Spleen (tissue), 11 donors: Measurements from ENCODE around the gene MRAS. TPM values are rescaled to one million over a fixed set of nuclear protein-coding genes. Genes with fewer than 3 reads are reported as not detected.

ENCODE experiments used
- DNase-seq: peaks from one replicate; pipeline ENCODE4 v3.0.0-alpha.2; 2020
- H3K27ac ChIP-seq, 8 donors: fragments of 200-600 bp; sonication (generic) in 7 of 8; 1 replicate in 4 of 8; 2 replicates in 4 of 8; pipeline versions ENCODE4 v1.5.0 to v1.8.0; 2016 to 2021; ENCODE audit warnings: inconsistent platforms in 4 of 8, mild to moderate bottlenecking in 4 of 8, moderate library complexity in 1 of 8
- H3K27me3 ChIP-seq, 7 donors: fragments of 200-600 bp; sonication (generic) in 6 of 7; replicated peaks in 1 of 7; 1 replicate in 4 of 7; 2 replicates in 3 of 7; pipeline versions ENCODE4 v1.5.0 to v1.8.0; 2016 to 2021; ENCODE audit warnings: inconsistent platforms in 3 of 7, mild to moderate bottlenecking in 1 of 7
- H3K36me3 ChIP-seq, 6 donors: fragments of 200-600 bp; sonication (generic) in 5 of 6; 1 replicate in 4 of 6; 2 replicates in 2 of 6; pipeline versions ENCODE4 v1.5.0 to v1.8.0; 2016 to 2021; ENCODE audit warnings: inconsistent platforms in 2 of 6
- H3K4me1 ChIP-seq, 6 donors: fragments of 200-600 bp; sonication (generic) in 5 of 6; 1 replicate in 3 of 6; 2 replicates in 3 of 6; pipeline versions ENCODE4 v1.5.0 to v1.8.0; 2016 to 2021; ENCODE audit warnings: inconsistent platforms in 3 of 6
- H3K4me3 ChIP-seq, 8 donors: fragments of 200-600 bp; sonication (generic) in 7 of 8; 1 replicate in 4 of 8; 2 replicates in 4 of 8; pipeline versions ENCODE4 v1.5.0 to v1.8.0; 2016 to 2021; ENCODE audit warnings: inconsistent platforms in 4 of 8, mild to moderate bottlenecking in 4 of 8, moderate library complexity in 2 of 8
- H3K9me3 ChIP-seq, 8 donors: fragments of 200-600 bp; sonication (generic) in 7 of 8; 1 replicate in 4 of 8; 2 replicates in 4 of 8; pipeline versions ENCODE4 v1.5.0 to v1.8.0; 2016 to 2021; ENCODE audit warnings: inconsistent platforms in 4 of 8
- CTCF ChIP-seq, 11 experiments: fragments of 200-600 bp in 7 of 11; fragments of 450-650 bp in 4 of 11; sonication (generic) in 4 of 11; IDR thresholded peaks in 8 of 11; conservative IDR thresholded peaks in 3 of 11; 1 replicate in 7 of 11; 2 replicates in 4 of 11; pipeline versions ENCODE4 v1.4.0 to v1.8.0; 2016 to 2021; ENCODE audit warnings: antibody characterized with exemption in 11 of 11, inconsistent platforms in 4 of 11, mild to moderate bottlenecking in 1 of 11
- POLR2A ChIP-seq, 3 donors: fragments of 450-650 bp; IDR thresholded peaks; one replicate each; pipeline ENCODE4 v1.5.1; 2017; ENCODE audit warnings: antibody characterized with exemption in 3 of 3, mild to moderate bottlenecking in 1 of 3
- POLR2AphosphoS5 ChIP-seq, 3 donors: sonication (generic); formaldehyde crosslinking; IDR thresholded peaks; one replicate each; pipeline ENCODE4 v1.5.1; 2017; ENCODE audit warnings: antibody characterized with exemption in 3 of 3
- WGBS, 5 donors: extraction: QIAGEN DNeasy Blood & Tissue Kit in 3 of 5; methylation state at CpG; one replicate each; pipeline versions ENCODE4 v1.1.5 to v1.1.7; 2013 to 2018; 5-methylcytosine and 5-hydroxymethylcytosine counted together
- intact Hi-C: fragments of 100-400 bp; cut with DNase I; formaldehyde crosslinking; loops from one replicate; pipeline ENCODE4 v1.15.0; 2023; ENCODE audit warnings: low total_unique reads
- polyA plus RNA-seq, 3 donors: library from polyadenylated mRNA; stranded (reverse); fragments of 200-250 nt; gene quantifications; one replicate each; pipeline ENCODE4 v1.2.1, GENCODE V29; 2013
- total RNA-seq, 7 donors: library from RNA; depleted of rRNA in 3 of 7; stranded (reverse); fragments of >200 nt in 3 of 7; fragmentation: NEBNext Ultra II Directional in 4 of 7; extraction: Animal tissue kit (Norgen Biotek cat#: 25700) in 4 of 7; gene quantifications; one replicate each; pipeline versions ENCODE4 v1.1.0 to v1.2.1, GENCODE V29; 2016 to 2021
- donor health status: healthy with polysubstance abuse.
- donor health status: DM: no; HTN: no; CAD: no; lungs with moderate emphysema.
- donor health status: DM: no; HTN: no; CAD: no.
- donor health status: Bipolar disorder and iron deficiency.
- donor health status: healthy.
- donor health status: DM: no; HTN: no; CAD: no.
- donor health status: DM: yes; HTN: yes; CAD: no.

The MRAS gene
- total and polyA plus RNA-seq, 10 donors, result 4.1 to 36.7 (median 21.4) TPM

GRCh38 chr3:138448631-138449030 lies 100.3 kb downstream of the MRAS start:
- intact Hi-C loops, result no loop called here
- WGBS, 5 donors, result 75 to 89% (median 84%) methylated on average over 3 of the region's 3 CpGs
- TF ChIP-seq POLR2A (IDR thresholded peaks at IDR 0.05) (no peak), CTCF (IDR thresholded peaks at IDR 0.05 in 8 of 11, conservative IDR thresholded peaks at IDR 0.05 in 3 of 11) (no peak), POLR2AphosphoS5 (IDR thresholded peaks at IDR 0.05) (no peak)
- DNase-seq, result no peak
- Histone ChIP-seq H3K27me3 (peaks cover 0 to 15% (median 0%) of the 10 kb centered on the region in 7 donors), H3K9me3 (no peaks in the 10 kb centered on the region), H3K36me3 (no peaks in the 10 kb centered on the region), H3K4me3 (no peak overlapping the region), H3K27ac (no peak overlapping the region), H3K4me1 (no peaks in the 10 kb centered on the region)

- intact Hi-C loops, result no loop called here
- no peaks in the 10 kb centered on the region for H3K9me3 ChIP-seq
- DNase-seq, result peak; percentile 10
- 85 to 95% (median 89%) methylated on average over 3 of the region's 3 CpGs for WGBS, 5 donors
- H3K4me1 ChIP-seq, result no peaks in the 10 kb centered on the region
- H3K27me3 ChIP-seq, result peaks cover 0 to 15% (median 0%) of the 10 kb centered on the region in 7 donors
- H3K4me3 ChIP-seq, result no peak overlapping the region
- TF ChIP-seq POLR2A (IDR thresholded peaks at IDR 0.05), result no peak
- no peak for TF ChIP-seq POLR2AphosphoS5 (IDR thresholded peaks at IDR 0.05)
- no peak for TF ChIP-seq CTCF (IDR thresholded peaks at IDR 0.05 in 8 of 11, conservative IDR thresholded peaks at IDR 0.05 in 3 of 11)
- no peak overlapping the region for H3K27ac ChIP-seq
- H3K36me3 ChIP-seq, result no peaks in the 10 kb centered on the region
Measured at GRCh38 chr3:138449490-138449889, 101.1 kb downstream of the MRAS start.

- no peak overlapping the region for H3K4me3 ChIP-seq
- 91 to 93% (median 92%) methylated on average over 7 of the region's 7 CpGs for WGBS, 5 donors
- H3K4me1 ChIP-seq, result no peaks in the 10 kb centered on the region
- no peaks in the 10 kb centered on the region for H3K36me3 ChIP-seq
- H3K27me3 ChIP-seq, result peaks cover 0 to 19% (median 0%) of the 10 kb centered on the region in 7 donors
- DNase-seq, result peak; percentile 11
- H3K27ac ChIP-seq, result no peak overlapping the region
- TF ChIP-seq CTCF (IDR thresholded peaks at IDR 0.05 in 8 of 11, conservative IDR thresholded peaks at IDR 0.05 in 3 of 11), result no peak
- TF ChIP-seq POLR2A (IDR thresholded peaks at IDR 0.05), result no peak
- TF ChIP-seq POLR2AphosphoS5 (IDR thresholded peaks at IDR 0.05), result no peak
- H3K9me3 ChIP-seq, result no peaks in the 10 kb centered on the region
- intact Hi-C loops, result no loop called here
Measured at GRCh38 chr3:138450181-138450580, 101.8 kb downstream of the MRAS start.

- Histone ChIP-seq H3K36me3 (no peaks in the 10 kb centered on the region), H3K27me3 (peaks cover 0 to 26% (median 0%) of the 10 kb centered on the region in 7 donors), H3K4me3 (no peak overlapping the region), H3K27ac (no peak overlapping the region), H3K9me3 (no peaks in the 10 kb centered on the region), H3K4me1 (no peaks in the 10 kb centered on the region)
- intact Hi-C loops, result no loop called here
- peak; percentile 51 for DNase-seq
- TF ChIP-seq CTCF (IDR thresholded peaks at IDR 0.05 in 8 of 11, conservative IDR thresholded peaks at IDR 0.05 in 3 of 11), result no peak
- no peak for TF ChIP-seq POLR2A (IDR thresholded peaks at IDR 0.05)
- no peak for TF ChIP-seq POLR2AphosphoS5 (IDR thresholded peaks at IDR 0.05)
- WGBS, 5 donors, result 70 to 85% (median 75%) methylated on average over 3 to 6 of the region's 6 CpGs
Measured at GRCh38 chr3:138450704-138451424, 102.5 kb downstream of the MRAS start.
